ENCODE results near the gene ANKRD13C. TPM values are rescaled to one million over a fixed set of nuclear protein-coding genes. Genes with fewer than 3 reads are reported as not detected.
"Not testable (repeated sequence)": the region's sequence is repeated elsewhere in the genome, so short reads cannot be mapped to it uniquely, and the experiment has no call there.

The ANKRD13C gene
- total RNA-seq, 2 donors from 2014 or later = 22.6 to 25.2 TPM

- Histone ChIP-seq H3K9ac (ENCODE audit: extremely low read depth, low read length, poor library complexity, severe bottlenecking) (no peak overlapping the region), H3K9me3 (ENCODE audit: control insufficient read depth, low read length) (no peaks in the 10 kb centered on the region), H3K4me3 (ENCODE audit: low read length) (no peak overlapping the region), H3K27ac (ENCODE audit: low read depth, low read length) (no peak overlapping the region), H3K27me3 (ENCODE audit: control insufficient read depth, insufficient read depth, low read length, poor library complexity, severe bottlenecking) (no peaks in the 10 kb centered on the region), H3K36me3 (ENCODE audit: control insufficient read depth, insufficient read depth, low read length) (no peaks in the 10 kb centered on the region), H3K4me1 (ENCODE audit: control insufficient read depth, insufficient read depth, low read length) (peaks cover 13% of the 10 kb centered on the region)
- WGBS, 2 experiments (ENCODE audit: insufficient coverage in 1 of 2, insufficient read length in 1 of 2) = 92 to 97% methylated on average over 4 of the region's 4 CpGs
- Mint-ChIP-seq H3K27me3 (ENCODE audit: insufficient read depth) (no peaks in the 10 kb centered on the region), H3K4me3 (no peak overlapping the region), H3K36me3 (ENCODE audit: low read depth) (peaks cover 8% of the 10 kb centered on the region), H3K4me1 (peaks cover 16% of the 10 kb centered on the region), H3K27ac (no peak overlapping the region), H3K9me3 (peaks cover 4% of the 10 kb centered on the region)
- DNase-seq = no peak
- no peak for TF ChIP-seq CTCF (conservative IDR thresholded peaks at IDR 0.05)
Observed at GRCh38 chr1:70372426-70372825, 17.9 kb upstream of the ANKRD13C start.

- not testable (repeated sequence) for H3K27ac ChIP-seq (ENCODE audit: low read depth, low read length); H3K27ac Mint-ChIP-seq; H3K4me3 Mint-ChIP-seq; H3K4me3 ChIP-seq (ENCODE audit: low read length); H3K27me3 ChIP-seq (ENCODE audit: control insufficient read depth, insufficient read depth, low read length, poor library complexity, severe bottlenecking); H3K9ac ChIP-seq (ENCODE audit: extremely low read depth, low read length, poor library complexity, severe bottlenecking); DNase-seq; H3K27me3 Mint-ChIP-seq (ENCODE audit: insufficient read depth); H3K9me3 Mint-ChIP-seq; H3K36me3 ChIP-seq (ENCODE audit: control insufficient read depth, insufficient read depth, low read length); H3K9me3 ChIP-seq (ENCODE audit: control insufficient read depth, low read length)
- 73 to 80% methylated on average over 3 of the region's 3 CpGs for WGBS, 2 experiments (ENCODE audit: insufficient coverage in 1 of 2, insufficient read length in 1 of 2)
- Mint-ChIP-seq H3K4me1 (peaks cover 16% of the 10 kb centered on the region), H3K36me3 (ENCODE audit: low read depth) (peaks cover 12% of the 10 kb centered on the region)
- H3K4me1 ChIP-seq (ENCODE audit: control insufficient read depth, insufficient read depth, low read length) = peaks cover 13% of the 10 kb centered on the region
Observed at GRCh38 chr1:70371586-70371985, 17.1 kb upstream of the ANKRD13C start.

- H3K9me3 ChIP-seq (ENCODE audit: control insufficient read depth, low read length); H3K27me3 Mint-ChIP-seq (ENCODE audit: insufficient read depth); H3K9me3 Mint-ChIP-seq; H3K4me3 Mint-ChIP-seq; H3K27me3 ChIP-seq (ENCODE audit: control insufficient read depth, insufficient read depth, low read length, poor library complexity, severe bottlenecking); DNase-seq; H3K36me3 ChIP-seq (ENCODE audit: control insufficient read depth, insufficient read depth, low read length); H3K4me3 ChIP-seq (ENCODE audit: low read length); H3K27ac ChIP-seq (ENCODE audit: low read depth, low read length); H3K9ac ChIP-seq (ENCODE audit: extremely low read depth, low read length, poor library complexity, severe bottlenecking); H3K27ac Mint-ChIP-seq: not testable (repeated sequence)
- Mint-ChIP-seq H3K36me3 (ENCODE audit: low read depth) (peaks cover 12% of the 10 kb centered on the region), H3K4me1 (peaks cover 21% of the 10 kb centered on the region)
- H3K4me1 ChIP-seq (ENCODE audit: control insufficient read depth, insufficient read depth, low read length) = peaks cover 14% of the 10 kb centered on the region
- WGBS, 2 experiments (ENCODE audit: insufficient coverage in 1 of 2, insufficient read length in 1 of 2) = 93 to 96% methylated on average over 4 to 5 of the region's 5 CpGs
Observed at GRCh38 chr1:70367397-70367796, 12.9 kb upstream of the ANKRD13C start.

DNA sequence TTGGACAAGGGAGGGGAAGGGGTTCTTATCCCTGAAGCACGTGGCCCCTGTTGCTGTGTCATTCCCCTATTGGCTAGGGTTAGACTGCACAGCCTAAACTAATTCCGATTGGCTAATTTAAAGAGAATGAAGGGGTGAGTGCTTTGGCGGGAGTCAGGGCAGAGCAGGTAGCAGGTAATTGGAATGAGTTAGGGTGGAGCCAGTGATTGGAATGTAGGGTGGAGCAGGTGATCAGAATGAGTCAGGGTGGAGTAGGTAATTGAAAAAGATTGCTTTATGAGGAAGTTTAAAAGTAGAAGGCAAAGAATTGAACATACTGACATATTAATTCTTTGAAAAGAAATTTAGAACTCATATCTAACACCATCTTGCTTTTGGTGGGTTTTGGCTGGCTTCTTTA lies 12.5 kb upstream of the ANKRD13C start:
- not testable (repeated sequence) for H3K27ac Mint-ChIP-seq; H3K27ac ChIP-seq (ENCODE audit: low read depth, low read length); H3K27me3 ChIP-seq (ENCODE audit: control insufficient read depth, insufficient read depth, low read length, poor library complexity, severe bottlenecking); H3K36me3 ChIP-seq (ENCODE audit: control insufficient read depth, insufficient read depth, low read length); H3K4me3 ChIP-seq (ENCODE audit: low read length); DNase-seq; H3K4me3 Mint-ChIP-seq; H3K9me3 Mint-ChIP-seq; H3K27me3 Mint-ChIP-seq (ENCODE audit: insufficient read depth); H3K9me3 ChIP-seq (ENCODE audit: control insufficient read depth, low read length); H3K9ac ChIP-seq (ENCODE audit: extremely low read depth, low read length, poor library complexity, severe bottlenecking)
- peaks cover 12% of the 10 kb centered on the region for H3K36me3 Mint-ChIP-seq (ENCODE audit: low read depth)
- peaks cover 25% of the 10 kb centered on the region for H3K4me1 Mint-ChIP-seq
- H3K4me1 ChIP-seq (ENCODE audit: control insufficient read depth, insufficient read depth, low read length) = peaks cover 10% of the 10 kb centered on the region
- WGBS, 2 experiments (ENCODE audit: insufficient coverage in 1 of 2, insufficient read length in 1 of 2) = 94 to 100% methylated on average over 3 of the region's 3 CpGs

GRCh38 chr1:70366425-70366952 lies 12.0 kb upstream of the ANKRD13C start:
- H3K9ac ChIP-seq (ENCODE audit: extremely low read depth, low read length, poor library complexity, severe bottlenecking); H3K27me3 Mint-ChIP-seq (ENCODE audit: insufficient read depth); H3K27me3 ChIP-seq (ENCODE audit: control insufficient read depth, insufficient read depth, low read length, poor library complexity, severe bottlenecking); H3K36me3 ChIP-seq (ENCODE audit: control insufficient read depth, insufficient read depth, low read length); H3K27ac Mint-ChIP-seq; H3K9me3 Mint-ChIP-seq; H3K27ac ChIP-seq (ENCODE audit: low read depth, low read length); DNase-seq; H3K9me3 ChIP-seq (ENCODE audit: control insufficient read depth, low read length); H3K4me3 ChIP-seq (ENCODE audit: low read length); H3K4me3 Mint-ChIP-seq: not testable (repeated sequence)
- peaks cover 10% of the 10 kb centered on the region for H3K4me1 ChIP-seq (ENCODE audit: control insufficient read depth, insufficient read depth, low read length)
- Mint-ChIP-seq H3K4me1 (peaks cover 30% of the 10 kb centered on the region), H3K36me3 (ENCODE audit: low read depth) (peaks cover 12% of the 10 kb centered on the region)
- 95 to 97% methylated on average over 2 to 4 of the region's 4 CpGs for WGBS, 2 experiments (ENCODE audit: insufficient coverage in 1 of 2, insufficient read length in 1 of 2)

Measured in endodermal cell (in vitro differentiated cells).